ENCODE measurements around the gene KLHL22.

GRCh38 chr22:20536590-20537324 lies 41.2 kb upstream of the KLHL22 start:
- TF ChIP-seq CTCF (conservative IDR thresholded peaks at IDR 0.05; ENCODE audit: low read depth, low read length) = no peak
- no peak for TF ChIP-seq EZH2phosphoT487 (IDR thresholded peaks at IDR 0.05; ENCODE audit: borderline replicate concordance, low read length)
- TF ChIP-seq EZH2 (IDR thresholded peaks at IDR 0.05; ENCODE audit: low read length, unreplicated experiment) = no peak

All from PC-3 (cell line).